Measurements from ENCODE around the gene NAGLU. TPM values are rescaled to one million over a fixed set of nuclear protein-coding genes. Genes with fewer than 3 reads are reported as not detected.

The NAGLU gene
- total and polyA plus RNA-seq, 2 of the 13 experiments (the other 11 are each of a cell fraction or from before 2014, with no cell fraction given) = 28.2 to 40.1 TPM

GRCh38 chr17:42494673-42495072 lies 41.4 kb upstream of the NAGLU start:
- ChIA-PET POLR2A (no interaction called here), CTCF (ENCODE audit: low intra/inter-chr PET ratio, low total read pairs) (no interaction called here)
- 95% methylated on average over 4 of the region's 4 CpGs for WGBS (ENCODE audit: low lambda C conversion rate)
- Histone ChIP-seq H3K4me3 (replicated peaks in 1 of 3; ENCODE audit: insufficient read depth in 1 of 3, low read depth in 2 of 3, low read length in 3 of 3) (no peak overlapping the region), H4K20me1 (ENCODE audit: insufficient read depth, low read length) (no peaks in the 10 kb centered on the region), H3K27me3 (ENCODE audit: control insufficient read depth in 1 of 2, insufficient read depth in 2 of 2, low read length in 2 of 2) (no peaks in the 10 kb centered on the region; a peak in 1 of 5 replicates), H3K9ac (ENCODE audit: insufficient read depth, low read depth, low read length) (no peak overlapping the region), H3K79me2 (ENCODE audit: insufficient read depth, low read length) (no peaks in the 10 kb centered on the region), H3K4me2 (ENCODE audit: low read depth, low read length) (no peak overlapping the region), H3K36me3 (replicated peaks in 1 of 2; ENCODE audit: control insufficient read depth in 1 of 2, insufficient read depth in 2 of 2, low read length in 2 of 2) (peaks cover 37 to 75% of the 10 kb centered on the region in 2 experiments), H2AFZ (ENCODE audit: low read length) (no peak overlapping the region), H3K4me1 (ENCODE audit: insufficient read depth, low read length) (peaks cover 16% of the 10 kb centered on the region), H3K9me3 (ENCODE audit: low read length) (no peaks in the 10 kb centered on the region), H3K27ac (ENCODE audit: extremely low read length, insufficient read depth, low read length) (no peak overlapping the region)
- in situ Hi-C loops (cut with HindIII; ENCODE audit: extremely low pct_ligation_motif_present, low pct_unique_long_range_greater_than_20kb) = no loop called here
- TF ChIP-seq ZBTB40 (IDR thresholded peaks at IDR 0.05) (0 out of 2 replicates have a peak, but pooled peaks have one; percentile 31), ZBTB40 (CRISPR knock-in tag; IDR thresholded peaks at IDR 0.05) (no peak), ARHGAP35 (CRISPR knock-in tag; IDR thresholded peaks at IDR 0.05; ENCODE audit: borderline replicate concordance) (no peak)
- FAIRE-seq (no peak), DNase-seq (ENCODE audit: low spot score) (no peak), ATAC-seq (no peak)
- intact Hi-C loops (cut with micrococcal nuclease; ENCODE audit: unreplicated experiment) = no loop called here
- BruUV-seq (replicated peaks) = no TSS peak

All from HepG2 (cell line).